ENCODE data around the gene PAX2.

The PAX2 gene

GRCh38 chr10:100733329-100733728 lies 12.1 kb upstream of the PAX2 start:
- Histone ChIP-seq H3K4me3 (ENCODE audit: insufficient read depth, low read depth, low read length, poor library complexity, severe bottlenecking) (no peak overlapping the region), H3K9me3 (ENCODE audit: control insufficient read depth, low read length) (no peaks in the 10 kb centered on the region), H3K36me3 (ENCODE audit: control insufficient read depth, insufficient read depth, low read length) (no peaks in the 10 kb centered on the region), H3K4me1 (ENCODE audit: control insufficient read depth, insufficient read depth, low read length, poor library complexity, severe bottlenecking) (peaks cover 32% of the 10 kb centered on the region), H3K27me3 (replicated peaks; ENCODE audit: control insufficient read depth, insufficient read depth, low read length, poor library complexity, severe bottlenecking) (peaks cover 58% of the 10 kb centered on the region), H3K27ac (ENCODE audit: insufficient read depth, low read length, poor library complexity, severe bottlenecking) (no peak overlapping the region)
- DNase-seq: no peak

- Histone ChIP-seq H3K27ac (ENCODE audit: insufficient read depth, low read length, poor library complexity, severe bottlenecking) (no peak overlapping the region), H3K27me3 (replicated peaks; ENCODE audit: control insufficient read depth, insufficient read depth, low read length, poor library complexity, severe bottlenecking) (peaks cover 60% of the 10 kb centered on the region), H3K4me1 (ENCODE audit: control insufficient read depth, insufficient read depth, low read length, poor library complexity, severe bottlenecking) (peaks cover 33% of the 10 kb centered on the region), H3K9me3 (ENCODE audit: control insufficient read depth, low read length) (no peaks in the 10 kb centered on the region), H3K4me3 (ENCODE audit: insufficient read depth, low read depth, low read length, poor library complexity, severe bottlenecking) (no peak overlapping the region), H3K36me3 (ENCODE audit: control insufficient read depth, insufficient read depth, low read length) (no peaks in the 10 kb centered on the region)
- no peak for DNase-seq
Measured at GRCh38 chr10:100734295-100735086, 10.9 kb upstream of the PAX2 start.

GRCh38 chr10:100735087-100735336 lies 10.4 kb upstream of the PAX2 start:
- Histone ChIP-seq H3K9me3 (ENCODE audit: control insufficient read depth, low read length) (no peaks in the 10 kb centered on the region), H3K4me1 (ENCODE audit: control insufficient read depth, insufficient read depth, low read length, poor library complexity, severe bottlenecking) (peaks cover 28% of the 10 kb centered on the region), H3K27ac (ENCODE audit: insufficient read depth, low read length, poor library complexity, severe bottlenecking) (no peak overlapping the region), H3K36me3 (ENCODE audit: control insufficient read depth, insufficient read depth, low read length) (no peaks in the 10 kb centered on the region), H3K4me3 (ENCODE audit: insufficient read depth, low read depth, low read length, poor library complexity, severe bottlenecking) (no peak overlapping the region), H3K27me3 (replicated peaks; ENCODE audit: control insufficient read depth, insufficient read depth, low read length, poor library complexity, severe bottlenecking) (peaks cover 59% of the 10 kb centered on the region)
- no peak for DNase-seq

- Histone ChIP-seq H3K4me1 (ENCODE audit: control insufficient read depth, insufficient read depth, low read length, poor library complexity, severe bottlenecking) (peaks cover 23% of the 10 kb centered on the region), H3K4me3 (ENCODE audit: insufficient read depth, low read depth, low read length, poor library complexity, severe bottlenecking) (no peak overlapping the region), H3K27ac (ENCODE audit: insufficient read depth, low read length, poor library complexity, severe bottlenecking) (no peak overlapping the region), H3K9me3 (ENCODE audit: control insufficient read depth, low read length) (no peaks in the 10 kb centered on the region), H3K36me3 (ENCODE audit: control insufficient read depth, insufficient read depth, low read length) (no peaks in the 10 kb centered on the region), H3K27me3 (replicated peaks; ENCODE audit: control insufficient read depth, insufficient read depth, low read length, poor library complexity, severe bottlenecking) (peaks cover 59% of the 10 kb centered on the region)
- no peak for DNase-seq
Measured at GRCh38 chr10:100735337-100736143, 9.8 kb upstream of the PAX2 start.

- Histone ChIP-seq H3K9me3 (ENCODE audit: control insufficient read depth, low read length) (no peaks in the 10 kb centered on the region), H3K4me1 (ENCODE audit: control insufficient read depth, insufficient read depth, low read length, poor library complexity, severe bottlenecking) (peaks cover 16% of the 10 kb centered on the region), H3K27me3 (replicated peaks; ENCODE audit: control insufficient read depth, insufficient read depth, low read length, poor library complexity, severe bottlenecking) (peaks cover 59% of the 10 kb centered on the region), H3K4me3 (ENCODE audit: insufficient read depth, low read depth, low read length, poor library complexity, severe bottlenecking) (no peak overlapping the region), H3K27ac (ENCODE audit: insufficient read depth, low read length, poor library complexity, severe bottlenecking) (no peak overlapping the region), H3K36me3 (ENCODE audit: control insufficient read depth, insufficient read depth, low read length) (no peaks in the 10 kb centered on the region)
- no peak for DNase-seq
Measured at GRCh38 chr10:100736144-100736808, 9.1 kb upstream of the PAX2 start.

GRCh38 chr10:100736809-100737354 lies 8.5 kb upstream of the PAX2 start:
- no peak for DNase-seq
- Histone ChIP-seq H3K4me3 (ENCODE audit: insufficient read depth, low read depth, low read length, poor library complexity, severe bottlenecking) (peak overlapping the region; percentile 44), H3K4me1 (ENCODE audit: control insufficient read depth, insufficient read depth, low read length, poor library complexity, severe bottlenecking) (peaks cover 14% of the 10 kb centered on the region), H3K9me3 (ENCODE audit: control insufficient read depth, low read length) (no peaks in the 10 kb centered on the region), H3K27me3 (replicated peaks; ENCODE audit: control insufficient read depth, insufficient read depth, low read length, poor library complexity, severe bottlenecking) (peaks cover 61% of the 10 kb centered on the region), H3K27ac (ENCODE audit: insufficient read depth, low read length, poor library complexity, severe bottlenecking) (no peak overlapping the region), H3K36me3 (ENCODE audit: control insufficient read depth, insufficient read depth, low read length) (no peaks in the 10 kb centered on the region)

- peaks cover 64% of the 10 kb centered on the region for H3K27me3 ChIP-seq (replicated peaks; ENCODE audit: control insufficient read depth, insufficient read depth, low read length, poor library complexity, severe bottlenecking)
- H3K27ac ChIP-seq (ENCODE audit: insufficient read depth, low read length, poor library complexity, severe bottlenecking): no peak overlapping the region
- H3K36me3 ChIP-seq (ENCODE audit: control insufficient read depth, insufficient read depth, low read length): no peaks in the 10 kb centered on the region
- H3K9me3 ChIP-seq (ENCODE audit: control insufficient read depth, low read length): no peaks in the 10 kb centered on the region
- peak overlapping the region; percentile 44 for H3K4me3 ChIP-seq (ENCODE audit: insufficient read depth, low read depth, low read length, poor library complexity, severe bottlenecking)
- peaks cover 14% of the 10 kb centered on the region for H3K4me1 ChIP-seq (ENCODE audit: control insufficient read depth, insufficient read depth, low read length, poor library complexity, severe bottlenecking)
- DNase-seq: no peak
Measured at GRCh38 chr10:100737355-100738054, 7.9 kb upstream of the PAX2 start.

GRCh38 chr10:100738055-100738827 lies 7.1 kb upstream of the PAX2 start:
- Histone ChIP-seq H3K4me3 (ENCODE audit: insufficient read depth, low read depth, low read length, poor library complexity, severe bottlenecking) (peak overlapping the region; percentile 44), H3K27ac (ENCODE audit: insufficient read depth, low read length, poor library complexity, severe bottlenecking) (no peak overlapping the region), H3K27me3 (replicated peaks; ENCODE audit: control insufficient read depth, insufficient read depth, low read length, poor library complexity, severe bottlenecking) (peaks cover 71% of the 10 kb centered on the region), H3K4me1 (ENCODE audit: control insufficient read depth, insufficient read depth, low read length, poor library complexity, severe bottlenecking) (peaks cover 14% of the 10 kb centered on the region), H3K36me3 (ENCODE audit: control insufficient read depth, insufficient read depth, low read length) (no peaks in the 10 kb centered on the region), H3K9me3 (ENCODE audit: control insufficient read depth, low read length) (no peaks in the 10 kb centered on the region)
- DNase-seq: no peak
